Activated CD4-positive, alpha-beta memory T cell treated with anti-CD3 and anti-CD28 coated beads, Interleukin-2, amount 10 ng/mL, durations not matched to agents 7 days and 5 days (primary cell): ENCODE results near the gene MMP21. TPM values are rescaled to one million over a fixed set of nuclear protein-coding genes. Genes with fewer than 3 reads are reported as not detected.

Experiments
- CTCF ChIA-PET: fragments of 350-600 bp; sonication (Branson Sonifier 250); formaldehyde crosslinking; loops from one replicate; lab custom pipeline; 2021; ENCODE audit warnings: antibody characterized with exemption, inconsistent platforms; lab: Charles Lee
- POLR2A ChIA-PET: fragments of 350-600 bp; sonication (Branson Sonifier 250); formaldehyde crosslinking; loops from one replicate; lab custom pipeline; 2021; ENCODE audit warnings: antibody characterized with exemption; lab: Charles Lee
- DNase-seq: peaks from one replicate; pipeline ENCODE4 v3.0.0-alpha.2; 2020
- H3K27ac Mint-ChIP-seq: one replicate; pipeline ENCODE4 v1.8.0; 2021; ENCODE audit warnings: mild to moderate bottlenecking, mixed read lengths
- H3K27me3 Mint-ChIP-seq: one replicate; pipeline ENCODE4 v1.8.0; 2021; ENCODE audit warnings: mixed read lengths
- H3K36me3 Mint-ChIP-seq: one replicate; pipeline ENCODE4 v1.8.0; 2021; ENCODE audit warnings: low read depth, mixed read lengths
- H3K4me1 Mint-ChIP-seq: one replicate; pipeline ENCODE4 v1.8.0; 2021; ENCODE audit warnings: mixed read lengths
- H3K4me3 Mint-ChIP-seq: one replicate; pipeline ENCODE4 v1.8.0; 2021; ENCODE audit warnings: mild to moderate bottlenecking, mixed read lengths
- H3K9me3 Mint-ChIP-seq: one replicate; pipeline ENCODE4 v1.8.0; 2021; ENCODE audit warnings: mixed read lengths
- total RNA-seq, 2 experiments: library from RNA; stranded (reverse); gene quantifications; one replicate each; pipeline ENCODE4 v1.2.3, GENCODE V29; 2021

The MMP21 gene
- total RNA-seq, 2 experiments from 2014 or later: not detected

DNA sequence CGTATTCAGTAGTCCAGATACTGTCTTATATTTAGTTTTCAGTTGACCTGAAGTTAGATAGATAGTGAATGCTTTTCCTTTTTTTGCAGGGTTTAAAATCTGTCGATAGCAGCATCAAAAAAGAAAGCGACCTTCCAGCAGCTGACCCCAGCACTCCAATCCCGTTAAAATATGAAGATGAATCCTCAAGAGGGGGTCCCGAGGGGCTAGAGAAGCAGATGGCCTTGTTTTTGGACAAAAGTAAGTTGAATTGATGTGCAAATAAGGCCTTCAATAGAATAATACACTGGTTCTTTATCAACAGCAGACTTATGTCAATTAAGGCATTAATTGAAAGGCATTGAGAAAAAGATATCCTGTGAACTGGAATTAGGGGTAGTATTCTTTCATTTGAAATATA is 37.4 kb downstream of the MMP21 start:
- Mint-ChIP-seq H3K4me3 (no peak overlapping the region), H3K27ac (no peak overlapping the region), H3K4me1 (no peaks in the 10 kb centered on the region), H3K27me3 (no peaks in the 10 kb centered on the region), H3K36me3 (peaks cover 72% of the 10 kb centered on the region), H3K9me3 (no peaks in the 10 kb centered on the region)
- no peak for DNase-seq
- CTCF ChIA-PET: no interaction called here
- POLR2A ChIA-PET: no interaction called here

DNA sequence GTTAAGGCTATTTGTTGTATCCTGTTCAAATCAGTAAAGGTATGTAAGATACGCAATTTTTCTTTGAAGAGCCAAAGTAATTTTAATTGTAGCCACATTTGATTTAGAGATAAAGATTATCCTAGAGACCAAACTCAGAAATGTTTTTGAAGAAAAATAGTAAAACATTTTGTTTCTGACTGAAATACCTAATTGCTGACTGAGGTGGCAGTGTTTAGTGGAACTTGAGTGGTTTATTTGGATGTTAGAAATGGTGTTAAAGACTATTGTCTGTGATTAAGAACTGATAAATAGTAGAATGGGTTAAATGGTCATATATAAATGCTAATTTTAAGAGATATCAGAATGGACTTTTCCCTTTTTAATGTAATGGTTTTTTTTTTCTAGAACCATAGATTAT is 40.8 kb downstream of the MMP21 start:
- Mint-ChIP-seq H3K36me3 (peaks cover 71% of the 10 kb centered on the region), H3K4me3 (no peak overlapping the region)
- CTCF ChIA-PET: no interaction called here

DNA sequence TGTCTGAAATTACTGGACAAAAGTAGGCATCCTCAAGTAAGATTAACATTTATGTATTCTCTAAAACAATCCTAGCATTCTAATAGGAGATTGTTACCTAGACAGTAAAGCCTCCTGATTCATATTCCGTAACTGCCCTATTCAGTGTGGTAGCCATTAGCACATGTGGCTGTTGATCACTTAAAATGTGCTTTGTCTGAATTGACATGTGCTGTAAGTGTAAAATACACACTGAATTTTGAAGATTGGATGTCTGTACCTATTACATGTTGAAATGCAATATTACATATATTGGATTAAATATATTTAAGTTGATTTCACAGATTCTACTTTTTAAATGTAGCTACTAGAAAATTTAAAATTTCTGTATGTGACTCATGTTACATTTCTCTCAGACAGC is 41.5 kb downstream of the MMP21 start:
- no peaks in the 10 kb centered on the region for H3K27me3 Mint-ChIP-seq
- H3K4me3 Mint-ChIP-seq: no peak overlapping the region
- no peaks in the 10 kb centered on the region for H3K4me1 Mint-ChIP-seq
- peaks cover 73% of the 10 kb centered on the region for H3K36me3 Mint-ChIP-seq
- H3K27ac Mint-ChIP-seq: no peak overlapping the region
- ChIA-PET POLR2A (no interaction called here), CTCF (interaction anchor here (0.9 kb wide), 1 partner anchor 11 kb away, joined by 3 read pairs; no protein-coding TSS in a partner anchor)
- DNase-seq: no peak
- no peaks in the 10 kb centered on the region for H3K9me3 Mint-ChIP-seq

More for the DNA sequence above, 40.8 kb downstream of the MMP21 start:
- no peak overlapping the region for H3K27ac Mint-ChIP-seq
- H3K9me3 Mint-ChIP-seq: no peaks in the 10 kb centered on the region
- no peak for DNase-seq
- POLR2A ChIA-PET: interaction anchor here (0.7 kb wide), 1 partner anchor 15 kb away, joined by 3 read pairs; the partner anchor contains the start of gene EDRF1
- H3K4me1 Mint-ChIP-seq: no peaks in the 10 kb centered on the region
- H3K27me3 Mint-ChIP-seq: no peaks in the 10 kb centered on the region

DNA sequence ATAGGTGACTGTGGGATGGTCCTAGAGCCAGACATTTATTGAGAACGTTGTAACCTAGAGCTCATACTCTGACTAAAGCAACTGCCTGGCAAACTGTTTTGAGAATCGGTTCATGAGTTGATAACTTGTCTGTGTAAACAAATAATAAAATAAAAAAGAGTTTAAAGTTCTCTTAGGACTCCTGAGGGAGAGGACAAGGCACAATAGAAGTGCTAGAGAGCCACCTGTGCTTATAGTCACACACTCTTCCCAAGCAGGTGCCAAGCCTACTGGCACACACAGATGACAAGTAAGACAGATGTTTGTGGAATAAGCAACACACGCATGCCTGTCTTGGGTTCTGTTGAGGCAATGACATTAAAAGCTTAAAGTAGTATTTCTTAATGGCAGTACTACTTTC is 48.2 kb downstream of the MMP21 start:
- Mint-ChIP-seq H3K27me3 (no peaks in the 10 kb centered on the region), H3K36me3 (peaks cover 71% of the 10 kb centered on the region), H3K9me3 (no peaks in the 10 kb centered on the region), H3K4me3 (no peak overlapping the region), H3K4me1 (peaks cover 5% of the 10 kb centered on the region), H3K27ac (no peak overlapping the region)
- CTCF ChIA-PET: no interaction called here
- DNase-seq: no peak
- POLR2A ChIA-PET: interaction anchor here (0.7 kb wide), 1 partner anchor 9 kb away, joined by 3 read pairs; the partner anchor contains the start of gene EDRF1

DNA sequence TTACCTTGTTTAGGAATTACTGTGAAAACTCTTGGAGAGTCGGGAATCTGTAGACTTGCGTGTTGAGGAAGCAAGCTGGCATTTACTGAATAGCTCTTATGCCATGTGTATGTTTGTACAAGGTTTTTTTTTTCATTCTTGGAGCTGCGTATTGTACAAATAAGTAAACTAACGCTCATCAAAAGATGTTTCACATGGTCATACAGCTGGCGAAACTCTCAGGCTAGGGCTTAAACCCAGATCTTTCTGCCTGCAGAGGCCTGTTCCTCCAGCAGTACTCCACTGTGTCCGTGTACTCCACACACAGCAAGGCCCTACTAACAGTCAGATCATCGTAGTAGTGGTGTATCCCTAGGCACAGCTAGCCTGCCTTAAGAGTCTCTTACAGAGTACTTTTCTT is 48.7 kb downstream of the MMP21 start:
- peaks cover 69% of the 10 kb centered on the region for H3K36me3 Mint-ChIP-seq
- no peaks in the 10 kb centered on the region for H3K9me3 Mint-ChIP-seq
- no peak for DNase-seq
- CTCF ChIA-PET: no interaction called here
- H3K27me3 Mint-ChIP-seq: no peaks in the 10 kb centered on the region
- no peak overlapping the region for H3K27ac Mint-ChIP-seq
- H3K4me1 Mint-ChIP-seq: peaks cover 11% of the 10 kb centered on the region
- POLR2A ChIA-PET: interaction anchor here (0.7 kb wide), 1 partner anchor 8 kb away, joined by 3 read pairs; the partner anchor contains the start of gene EDRF1
- H3K4me3 Mint-ChIP-seq: no peak overlapping the region

DNA sequence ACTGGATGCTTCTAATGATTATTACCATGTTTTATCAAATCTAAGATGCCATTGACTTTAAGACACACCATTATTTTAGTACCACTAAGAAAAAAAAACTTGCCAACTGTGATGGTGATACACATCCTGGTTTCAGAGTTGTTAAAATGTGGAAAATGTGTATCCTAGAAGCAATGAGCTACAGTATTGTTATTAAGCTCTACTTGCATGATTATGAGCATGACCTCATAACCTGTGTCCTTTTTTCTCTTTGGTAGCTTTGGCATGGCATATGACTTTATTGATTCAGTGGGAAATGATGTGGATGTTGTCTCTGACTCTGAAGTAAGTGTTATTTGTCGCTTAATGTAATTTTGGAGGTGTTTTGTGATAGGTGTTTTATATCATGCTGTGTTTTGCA is 52.8 kb downstream of the MMP21 start:
- no peak overlapping the region for H3K4me3 Mint-ChIP-seq
- peaks cover 52% of the 10 kb centered on the region for H3K36me3 Mint-ChIP-seq
- no peak for DNase-seq
- no peak overlapping the region for H3K27ac Mint-ChIP-seq
- POLR2A ChIA-PET: no interaction called here
- CTCF ChIA-PET: interaction anchor here (1.1 kb wide), 1 partner anchor 11 kb away, joined by 3 read pairs; no protein-coding TSS in a partner anchor
- H3K27me3 Mint-ChIP-seq: no peaks in the 10 kb centered on the region
- peaks cover 36% of the 10 kb centered on the region for H3K4me1 Mint-ChIP-seq
- H3K9me3 Mint-ChIP-seq: no peaks in the 10 kb centered on the region

DNA sequence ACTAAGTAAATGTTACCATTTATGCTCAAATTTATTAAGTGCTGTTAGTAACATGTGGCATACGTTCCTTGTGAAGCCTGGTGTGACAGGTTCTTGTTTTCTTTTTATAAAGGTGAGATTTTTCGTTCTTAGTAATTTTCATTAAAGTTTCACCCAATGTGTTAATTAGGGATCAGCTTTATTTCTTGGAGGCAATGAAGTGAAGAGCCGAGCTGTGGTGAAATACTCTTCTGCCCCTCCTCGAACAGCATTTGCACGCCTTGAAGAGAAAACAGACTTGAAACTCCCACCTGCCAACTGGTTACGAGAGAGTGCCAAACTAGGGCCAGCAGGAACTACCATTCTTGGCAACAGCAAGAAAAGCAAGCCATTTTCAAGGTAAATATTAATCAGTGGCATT is 54.6 kb downstream of the MMP21 start:
- H3K27me3 Mint-ChIP-seq: no peaks in the 10 kb centered on the region
- H3K4me3 Mint-ChIP-seq: peak overlapping the region; percentile 68
- no peak for DNase-seq
- H3K4me1 Mint-ChIP-seq: peaks cover 36% of the 10 kb centered on the region
- CTCF ChIA-PET: no interaction called here
- POLR2A ChIA-PET: no interaction called here
- no peaks in the 10 kb centered on the region for H3K9me3 Mint-ChIP-seq
- H3K36me3 Mint-ChIP-seq: peaks cover 45% of the 10 kb centered on the region
- peak overlapping the region; percentile 31 for H3K27ac Mint-ChIP-seq

DNA sequence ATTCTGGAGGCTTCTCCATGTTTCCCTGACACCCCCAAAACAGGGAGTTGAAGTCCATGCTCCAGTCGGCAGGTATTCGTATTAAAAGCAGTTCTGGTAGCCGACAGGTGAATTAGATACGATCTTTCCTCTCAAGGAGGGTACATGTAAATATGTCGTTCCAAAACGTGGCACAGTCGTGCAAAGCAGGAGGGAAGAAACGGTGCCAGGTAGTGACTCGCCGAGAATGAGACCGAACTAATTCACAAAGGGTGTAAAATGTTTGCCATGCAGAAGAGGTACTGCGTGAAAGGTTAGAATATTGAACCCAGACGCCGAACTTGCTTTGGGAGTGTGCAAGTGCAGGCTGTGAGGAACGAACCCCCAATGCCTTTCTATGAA is 55.6 kb downstream of the MMP21 start:
- Mint-ChIP-seq H3K36me3 (peaks cover 36% of the 10 kb centered on the region), H3K4me1 (peaks cover 36% of the 10 kb centered on the region), H3K27ac (peak overlapping the region; percentile 94), H3K9me3 (no peaks in the 10 kb centered on the region), H3K27me3 (no peaks in the 10 kb centered on the region), H3K4me3 (peak overlapping the region; percentile 93)
- ChIA-PET CTCF (no interaction called here), POLR2A (interaction anchor here (1.0 to 1.8 kb wide), 6 partner anchors 11 to 106 kb away, joined by 3 to 20 read pairs (median 4); partner anchors contain the start of genes BCCIP and UROS)
- peak; percentile 19 for DNase-seq

DNA sequence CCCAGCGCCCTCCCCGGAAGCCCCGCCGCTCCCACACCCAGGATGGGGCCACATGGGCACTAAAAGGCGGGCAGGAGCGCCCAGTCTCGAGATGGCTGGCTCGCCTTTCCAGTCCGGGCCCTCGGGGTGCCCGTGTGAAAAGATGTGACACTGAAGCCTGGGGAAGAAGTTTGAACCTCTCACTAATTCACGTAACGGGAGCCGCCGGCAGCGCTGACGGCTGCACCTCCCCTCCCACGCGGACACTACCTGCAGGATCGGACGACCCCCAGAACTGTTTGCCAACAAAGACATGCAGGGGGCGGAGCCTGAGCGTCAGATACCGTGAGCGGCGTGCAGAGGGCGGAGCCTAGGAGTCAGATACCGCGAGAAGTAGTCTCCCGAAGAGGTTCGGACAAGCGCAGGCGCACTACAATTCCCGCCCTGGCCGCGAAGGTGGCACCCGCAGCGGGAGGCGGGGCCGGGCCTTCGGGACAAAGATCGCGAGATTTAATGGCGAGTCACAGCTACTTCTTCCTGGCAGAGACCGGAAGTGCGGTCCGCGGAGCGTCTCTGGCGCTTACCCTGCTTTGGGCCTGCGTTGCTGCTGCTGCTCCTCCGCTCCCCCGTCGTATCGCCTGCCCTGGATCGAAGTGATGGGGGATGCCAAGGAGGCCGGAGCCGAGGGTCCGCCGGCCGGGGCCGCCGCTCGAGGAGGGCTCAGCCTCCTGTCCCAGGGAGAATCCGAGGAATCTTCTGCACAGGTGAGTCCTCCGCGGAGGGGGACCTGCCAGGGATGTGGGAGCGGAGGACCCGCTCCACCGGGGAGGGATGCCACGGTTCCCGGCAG is 56.2 kb downstream of the MMP21 start, which contains the start of gene EDRF1:
TSS of gene EDRF1 (plus strand) at position 537 of the 829 bp plus-strand sequence. CDS start at position 636, 99 bp downstream.
- Mint-ChIP-seq H3K4me1 (peaks cover 36% of the 10 kb centered on the region), H3K9me3 (no peaks in the 10 kb centered on the region), H3K27me3 (no peaks in the 10 kb centered on the region), H3K36me3 (peaks cover 30% of the 10 kb centered on the region), H3K27ac (peak within 1 kb of the TSS; percentile 94), H3K4me3 (peak within 1 kb of the TSS; percentile 93)
- DNase-seq: peak; percentile 100
- ChIA-PET POLR2A (interaction anchor here (0.6 to 1.8 kb wide), 10 partner anchors 8 to 802 kb away, joined by 3 to 20 read pairs (median 4); partner anchors contain the start of genes BCCIP and UROS), CTCF (no interaction called here)

Other genes starting within 250 kb of the MMP21 start
- gene TEX36, start 92.7 kb downstream of the MMP21 start, total RNA-seq: not detected
- gene EDRF1, start 56.1 kb downstream of the MMP21 start, total RNA-seq: 10 to 100 TPM; 31.3 to 33.8 TPM
- 10 to 100 TPM; 35.9 to 38.3 TPM for gene UROS, start 47.4 kb upstream of the MMP21 start, total RNA-seq
- gene BCCIP, start 47.7 kb upstream of the MMP21 start, total RNA-seq: 10 to 100 TPM; 44.5 to 48.8 TPM
- gene DHX32, start 105.5 kb upstream of the MMP21 start, total RNA-seq: 10 to 100 TPM in 1 of 2 experiments, 1 to 10 TPM in 1; 9.6 to 11.1 TPM
- under 1 TPM; 0.63 to 0.68 TPM for gene FANK1, start 120.7 kb upstream of the MMP21 start, total RNA-seq